HG03354 (cell line): ENCODE measurements around the gene TTF2.
"Not testable (repeated sequence)": the region's sequence is repeated elsewhere in the genome, so short reads cannot be mapped to it uniquely, and the experiment has no call there.

Experiments used
- ATAC-seq: cut with Tn5 transposase; IDR thresholded peaks from one replicate; pipeline ENCODE4 v1.9.1; 2021; ENCODE audit warnings: mild to moderate bottlenecking; ENCODE audit not compliant: unreplicated experiment, poor library complexity, severe bottlenecking

TTF2 gene

DNA sequence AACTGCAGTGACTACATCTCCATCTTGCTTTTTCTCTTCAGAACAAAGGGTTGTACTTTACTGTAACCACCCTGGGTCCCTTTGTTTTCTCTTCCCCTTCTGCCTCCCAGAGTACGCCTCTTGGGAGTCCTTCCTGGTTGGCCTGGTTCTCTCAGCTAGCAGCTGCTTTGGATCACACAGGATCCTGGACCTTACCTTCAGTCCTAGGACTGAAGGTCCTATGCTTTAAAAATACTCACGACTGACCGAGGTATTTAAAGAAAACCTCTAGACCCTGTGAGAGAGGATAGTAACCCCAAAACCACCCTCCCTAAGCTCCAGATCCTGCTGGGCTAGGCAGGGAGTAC is 56.6 kb downstream of the TTF2 start:
- no peak for ATAC-seq

- ATAC-seq = no peak
Measured at GRCh38 chr1:117117697-117118096, 57.6 kb downstream of the TTF2 start.

- ATAC-seq = no peak
Measured at GRCh38 chr1:117118137-117118536, 58.0 kb downstream of the TTF2 start.

DNA sequence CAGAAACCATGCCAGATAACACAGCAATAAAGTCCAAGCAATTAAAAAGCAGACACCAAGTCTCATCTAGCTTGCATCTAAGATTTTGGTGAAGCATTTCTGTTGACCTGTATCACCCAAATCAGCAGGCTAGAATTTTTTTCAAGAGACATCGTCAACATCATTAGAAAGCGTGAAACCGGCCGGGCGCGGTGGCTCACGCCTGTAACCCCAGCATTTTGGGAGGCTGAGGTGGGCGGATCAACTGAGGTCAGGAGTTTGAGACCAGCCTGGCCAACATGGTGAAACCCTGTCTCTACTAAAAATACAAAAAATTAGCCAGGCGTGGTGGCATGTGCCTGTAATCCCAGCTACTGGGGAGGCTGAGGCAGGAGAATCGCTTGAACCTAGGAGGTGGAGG is 59.0 kb downstream of the TTF2 start:
- ATAC-seq = not testable (repeated sequence)

DNA sequence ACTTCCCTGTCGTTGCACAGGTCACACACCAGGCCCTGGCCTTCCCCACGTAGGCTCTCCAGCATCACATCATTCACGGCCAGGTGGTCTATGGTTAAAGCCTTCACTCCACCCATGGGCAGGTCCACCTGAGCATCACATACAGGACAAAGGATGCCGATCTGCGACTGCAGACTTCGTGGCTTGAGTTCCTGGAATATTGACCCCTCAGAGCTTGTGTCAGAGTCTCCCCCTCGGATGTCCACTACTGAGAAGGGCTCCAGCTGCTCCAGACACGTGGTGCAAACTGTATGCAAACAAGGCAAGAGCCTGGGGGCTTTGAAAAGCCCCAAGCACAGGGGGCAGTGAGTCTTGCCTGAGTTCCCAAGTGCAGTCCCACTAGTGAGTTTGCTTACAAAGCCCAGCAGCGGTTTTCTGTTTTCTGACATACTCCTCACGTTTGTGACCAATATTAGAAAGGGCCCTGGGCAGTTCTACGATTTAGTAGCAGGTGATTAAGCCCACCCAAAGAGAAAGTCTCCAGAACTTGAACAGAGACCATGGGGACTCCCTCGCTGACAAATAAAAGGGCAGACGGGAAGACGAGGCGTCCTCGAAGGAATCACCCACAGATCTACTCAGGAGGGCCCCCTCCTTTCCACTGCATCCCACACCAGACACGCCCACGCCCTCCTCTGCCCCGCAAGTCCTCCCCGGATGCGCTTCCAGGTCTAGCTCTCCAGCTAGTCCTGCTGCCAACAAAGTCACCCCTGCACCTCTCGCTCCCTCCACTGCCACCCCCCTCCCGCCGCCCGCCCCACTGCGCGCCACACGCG is 60.9 kb downstream of the TTF2 start:
- no peak for ATAC-seq

DNA sequence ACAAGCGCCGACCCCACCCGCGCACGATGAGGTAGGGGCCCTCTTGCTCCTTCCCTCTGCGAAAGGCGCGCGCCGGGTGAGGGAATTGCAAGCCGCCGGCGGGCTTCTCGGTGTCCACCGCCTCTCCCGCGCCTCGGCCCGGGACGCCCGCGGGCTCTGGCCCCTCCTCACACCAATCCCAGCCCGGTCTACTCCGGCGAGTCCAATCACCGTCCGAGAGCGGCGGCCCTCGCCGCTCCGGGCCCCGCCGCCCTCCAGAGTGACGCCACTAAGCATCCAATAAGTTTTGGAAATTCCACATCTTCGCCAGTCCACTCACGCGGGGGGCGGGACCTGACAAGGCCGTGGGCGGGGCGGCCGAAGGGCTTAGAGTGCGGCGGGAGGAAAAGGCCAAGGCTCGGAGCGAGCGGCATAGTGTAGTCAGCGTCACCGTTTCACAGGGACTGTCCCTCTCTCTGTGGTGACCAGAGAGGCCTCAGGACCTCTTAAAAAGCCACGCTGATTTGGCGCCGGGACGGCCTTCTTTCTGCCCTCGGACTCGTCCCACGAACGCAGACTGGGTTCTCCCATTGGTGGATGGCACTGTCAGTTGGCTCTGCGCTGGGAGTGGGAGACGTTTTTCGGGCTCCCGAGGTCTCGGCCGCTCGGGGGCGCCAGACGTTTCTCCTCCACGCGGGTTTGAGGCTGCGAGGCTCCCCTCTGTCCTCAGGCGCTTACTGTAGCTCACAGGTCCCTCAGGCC is 61.6 kb downstream of the TTF2 start, which contains the start of gene TRIM45:
Gene TRIM45 (minus strand): TSS at position 161 of the 741 bp plus-strand sequence. CDS start 548 bp downstream, outside the sequence.
- peak; percentile 89 for ATAC-seq

DNA sequence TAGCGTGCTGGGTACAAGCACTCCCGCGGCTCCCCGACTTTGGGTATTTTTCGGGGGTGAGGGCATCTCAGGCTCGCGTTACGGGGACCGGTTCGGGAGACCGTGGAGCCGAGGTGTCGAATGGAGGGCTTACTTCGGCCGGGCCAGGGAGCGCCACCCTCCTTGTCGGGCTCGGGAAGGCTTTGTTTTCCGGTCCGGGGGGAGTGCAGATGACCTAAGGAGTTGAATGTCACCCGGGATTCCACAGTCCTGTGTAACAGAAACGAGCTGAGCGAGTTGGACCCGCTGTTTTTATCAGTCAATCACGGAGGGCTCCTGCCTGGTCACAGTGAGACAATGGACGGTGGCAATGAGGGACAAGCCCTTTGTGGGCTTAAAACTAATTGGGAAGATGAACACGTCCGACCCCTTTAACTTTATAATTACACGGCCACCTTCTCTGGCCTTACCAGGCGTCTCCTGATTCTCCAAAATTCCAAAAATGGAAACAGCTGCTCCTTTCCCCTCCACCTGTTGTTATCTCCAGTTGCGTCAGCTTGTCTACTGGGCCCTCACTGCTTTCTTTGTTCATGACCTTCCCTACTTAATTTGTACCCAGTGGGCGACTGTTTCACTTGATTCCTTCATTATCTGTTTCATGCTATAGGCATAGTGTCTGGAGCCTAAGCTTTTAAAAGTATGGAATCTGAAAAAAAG is 62.4 kb downstream of the TTF2 start:
- no peak for ATAC-seq

GRCh38 chr1:117123274-117123673 is 63.1 kb downstream of the TTF2 start:
- no peak for ATAC-seq

- no peak for ATAC-seq
Measured at GRCh38 chr1:117124661-117125060, 64.5 kb downstream of the TTF2 start.

GRCh38 chr1:117127795-117128194 is 67.7 kb downstream of the TTF2 start:
- no peak for ATAC-seq

- no peak for ATAC-seq
Measured at GRCh38 chr1:117128323-117129079, 68.4 kb downstream of the TTF2 start.

GRCh38 chr1:117130526-117130925 is 70.4 kb downstream of the TTF2 start:
- no peak for ATAC-seq

GRCh38 chr1:117135329-117135728 is 75.2 kb downstream of the TTF2 start:
- no peak for ATAC-seq

GRCh38 chr1:117136749-117137148 is 76.6 kb downstream of the TTF2 start:
- no peak for ATAC-seq

DNA sequence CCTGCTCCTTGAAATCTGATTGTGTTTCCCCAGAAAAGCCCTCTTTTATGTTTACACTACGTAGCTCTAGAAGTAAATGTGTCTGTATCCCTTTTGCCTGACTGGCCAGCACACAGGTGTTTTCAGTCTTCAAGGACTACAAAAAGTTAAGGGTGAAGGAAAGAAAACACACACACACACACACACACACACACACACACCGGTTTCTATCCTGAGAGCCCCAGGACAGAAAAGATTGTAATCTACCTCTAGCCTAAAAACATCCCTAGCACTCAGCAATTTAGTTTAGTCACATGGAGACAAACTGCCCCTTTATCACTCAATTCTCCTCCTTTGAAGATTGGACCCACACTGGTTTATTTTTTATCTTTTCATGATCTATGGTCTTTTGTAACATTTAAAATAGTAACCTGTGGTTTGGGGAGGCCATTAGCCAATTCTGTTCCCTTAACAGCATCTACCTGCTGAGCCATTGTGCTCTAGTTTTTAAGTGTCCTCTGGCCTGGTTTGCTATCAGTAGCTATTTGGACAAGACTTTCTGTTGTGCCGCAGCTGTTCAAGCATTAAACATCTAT is 77.2 kb downstream of the TTF2 start:
- no peak for ATAC-seq

DNA sequence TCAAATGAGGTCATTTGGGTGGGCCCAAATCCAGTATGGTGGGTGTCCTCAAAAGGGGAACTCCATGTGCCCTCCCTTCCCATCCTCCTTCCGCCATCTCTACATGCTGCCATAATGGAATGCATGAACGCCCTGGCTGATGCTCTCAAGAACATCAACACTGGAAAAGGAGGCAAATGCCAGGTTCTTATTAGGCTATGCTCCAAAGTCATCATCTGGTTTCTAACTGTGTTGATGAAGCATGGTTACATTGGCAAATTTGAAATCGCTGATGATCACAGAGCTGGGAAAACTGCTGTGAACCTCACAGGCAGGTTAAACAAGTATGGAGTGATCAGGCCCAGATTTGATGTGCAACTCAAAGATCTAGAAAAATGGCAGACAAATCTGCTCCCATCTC is 78.0 kb downstream of the TTF2 start:
- ATAC-seq = no peak

- ATAC-seq = no peak
Measured at GRCh38 chr1:117138561-117138960, 78.4 kb downstream of the TTF2 start.

- no peak for ATAC-seq
Measured at GRCh38 chr1:117142200-117142599, 82.1 kb downstream of the TTF2 start.

- ATAC-seq = no peak
Measured at GRCh38 chr1:117143172-117143571, 83.0 kb downstream of the TTF2 start.

- ATAC-seq = no peak
Measured at GRCh38 chr1:117143871-117144270, 83.7 kb downstream of the TTF2 start.
